Astrocyte (in vitro differentiated cells and primary cell): ENCODE measurements around the gene TLX3. TPM values are rescaled to one million over a fixed set of nuclear protein-coding genes. Genes with fewer than 3 reads are reported as not detected.

ENCODE experiments used
- DNase-seq: peaks from one replicate; pipeline ENCODE4 v3.0.0-alpha.2; 2010; ENCODE audit warnings: low read depth
- FAIRE-seq: peaks from 2 replicates; lab custom pipeline; 2011; peaks lifted over from hg19 to GRCh38; lab: Jason Lieb, UNC
- H2AFZ ChIP-seq: 2 replicates; pipeline ENCODE4 v1.6.0; 2012; ENCODE audit warnings: low read depth, low read length, inconsistent platforms
- H3K27ac ChIP-seq: 2 replicates; pipeline ENCODE4 v1.5.1; 2011; ENCODE audit warnings: low read depth, low read length, inconsistent platforms
- H3K27me3 ChIP-seq: 2 replicates; pipeline ENCODE4 v1.6.0; 2011; ENCODE audit warnings: low read length, inconsistent platforms; ENCODE audit not compliant: insufficient read depth
- H3K36me3 ChIP-seq: 2 replicates; pipeline ENCODE4 v1.5.1; 2011; ENCODE audit warnings: low read length, inconsistent platforms; ENCODE audit not compliant: insufficient read depth
- H3K4me1 ChIP-seq: 2 replicates; pipeline ENCODE4 v1.5.1; 2011; ENCODE audit warnings: low read length, inconsistent platforms; ENCODE audit not compliant: insufficient read depth
- H3K4me2 ChIP-seq: 2 replicates; pipeline ENCODE4 v1.6.0; 2012; ENCODE audit warnings: low read length, inconsistent platforms
- H3K4me3 ChIP-seq: 2 replicates; pipeline ENCODE4 v1.5.1; 2011; ENCODE audit warnings: low read depth, mild to moderate bottlenecking, low read length, inconsistent platforms; ENCODE audit not compliant: insufficient read depth
- H3K79me2 ChIP-seq: 2 replicates; pipeline ENCODE4 v1.6.0; 2012; ENCODE audit warnings: mild to moderate bottlenecking, low read length, inconsistent platforms; ENCODE audit not compliant: insufficient read depth
- H3K9ac ChIP-seq: 2 replicates; pipeline ENCODE4 v1.6.0; 2012; ENCODE audit warnings: mild to moderate bottlenecking, low read length, inconsistent platforms
- H3K9me3 ChIP-seq: 2 replicates; pipeline ENCODE4 v1.5.1; 2012; ENCODE audit warnings: low read depth, mild to moderate bottlenecking, low read length, inconsistent platforms; ENCODE audit not compliant: insufficient read depth
- H4K20me1 ChIP-seq: 2 replicates; pipeline ENCODE4 v1.6.0; 2012; ENCODE audit warnings: low read length, inconsistent platforms; ENCODE audit not compliant: insufficient read depth
- H3K27ac Mint-ChIP-seq: one replicate; pipeline ENCODE4 v1.8.0; 2021; ENCODE audit warnings: mild to moderate bottlenecking, mixed read lengths; ENCODE audit not compliant: unreplicated experiment
- H3K27me3 Mint-ChIP-seq: one replicate; pipeline ENCODE4 v1.8.0; 2021; ENCODE audit warnings: low read depth, mixed read lengths; ENCODE audit not compliant: unreplicated experiment
- H3K36me3 Mint-ChIP-seq: one replicate; pipeline ENCODE4 v1.8.0; 2021; ENCODE audit warnings: low read depth, mixed read lengths; ENCODE audit not compliant: unreplicated experiment
- H3K4me1 Mint-ChIP-seq: one replicate; pipeline ENCODE4 v1.8.0; 2021; ENCODE audit warnings: low read depth, mixed read lengths; ENCODE audit not compliant: unreplicated experiment
- H3K4me3 Mint-ChIP-seq: one replicate; pipeline ENCODE4 v1.8.0; 2021; ENCODE audit warnings: mild to moderate bottlenecking, moderate library complexity, mixed read lengths; ENCODE audit not compliant: unreplicated experiment
- H3K9me3 Mint-ChIP-seq: one replicate; pipeline ENCODE4 v1.8.0; 2021; ENCODE audit warnings: mild to moderate bottlenecking, mixed read lengths; ENCODE audit not compliant: unreplicated experiment
- CTCF ChIP-seq: IDR thresholded peaks from 2 replicates; pipeline ENCODE4 v1.5.1; 2011; ENCODE audit warnings: low read depth, mild to moderate bottlenecking, inconsistent platforms, low read length, moderate library complexity; ENCODE audit not compliant: insufficient read depth
- EZH2 ChIP-seq: IDR thresholded peaks from 2 replicates; pipeline ENCODE4 v1.6.1; 2012; ENCODE audit warnings: mild to moderate bottlenecking, low read length, inconsistent platforms; ENCODE audit not compliant: insufficient read depth
- total RNA-seq: library from RNA; stranded (reverse); gene quantifications from 2 replicates; pipeline ENCODE4 v1.2.1, GENCODE V29; 2021

Gene TLX3
- total RNA-seq, 1 donor from 2014 or later: not detected

- Mint-ChIP-seq H3K4me1 (peaks cover 15% of the 10 kb centered on the region), H3K9me3 (peaks cover 1% of the 10 kb centered on the region), H3K27ac (no peak overlapping the region), H3K27me3 (peaks cover 45% of the 10 kb centered on the region), H3K4me3 (no peak overlapping the region), H3K36me3 (peaks cover 9% of the 10 kb centered on the region)
- TF ChIP-seq EZH2: no peak
- no peak for TF ChIP-seq CTCF
- Histone ChIP-seq H4K20me1 (no peaks in the 10 kb centered on the region), H3K4me1 (peaks cover 11% of the 10 kb centered on the region), H3K4me3 (no peak overlapping the region), H3K9me3 (no peaks in the 10 kb centered on the region), H3K27me3 (no peaks in the 10 kb centered on the region), H3K79me2 (no peaks in the 10 kb centered on the region), H3K36me3 (no peaks in the 10 kb centered on the region), H3K9ac (no peak overlapping the region), H3K27ac (no peak overlapping the region), H3K4me2 (no peak overlapping the region), H2AFZ (no peak overlapping the region)
- DNase-seq (no peak), FAIRE-seq (no peak)
Measured at GRCh38 chr5:171299228-171299627, 9.8 kb upstream of the TLX3 start.

GRCh38 chr5:171299851-171300250 lies 9.2 kb upstream of the TLX3 start:
- H3K4me3 ChIP-seq: no peak overlapping the region
- H3K79me2 ChIP-seq: no peaks in the 10 kb centered on the region
- no peaks in the 10 kb centered on the region for H3K9me3 ChIP-seq
- Mint-ChIP-seq H3K27ac (no peak overlapping the region), H3K27me3 (peaks cover 52% of the 10 kb centered on the region), H3K9me3 (peaks cover 1% of the 10 kb centered on the region), H3K36me3 (peaks cover 7% of the 10 kb centered on the region), H3K4me1 (peaks cover 13% of the 10 kb centered on the region), H3K4me3 (no peak overlapping the region)
- H4K20me1 ChIP-seq: no peaks in the 10 kb centered on the region
- no peak overlapping the region for H2AFZ ChIP-seq
- H3K27ac ChIP-seq: no peak overlapping the region
- no peaks in the 10 kb centered on the region for H3K36me3 ChIP-seq
- no peak overlapping the region for H3K9ac ChIP-seq
- no peak for FAIRE-seq
- peaks cover 11% of the 10 kb centered on the region for H3K4me1 ChIP-seq
- DNase-seq: no peak
- H3K27me3 ChIP-seq: peaks cover 1% of the 10 kb centered on the region
- TF ChIP-seq CTCF: no peak
- no peak for TF ChIP-seq EZH2
- no peak overlapping the region for H3K4me2 ChIP-seq

GRCh38 chr5:171300358-171300757 lies 8.7 kb upstream of the TLX3 start:
- Mint-ChIP-seq H3K27ac (no peak overlapping the region), H3K4me3 (no peak overlapping the region), H3K27me3 (peaks cover 57% of the 10 kb centered on the region), H3K9me3 (peaks cover 1% of the 10 kb centered on the region), H3K36me3 (peaks cover 7% of the 10 kb centered on the region), H3K4me1 (peaks cover 8% of the 10 kb centered on the region)
- no peaks in the 10 kb centered on the region for H3K36me3 ChIP-seq
- no peak overlapping the region for H3K4me2 ChIP-seq
- H3K4me1 ChIP-seq: peaks cover 8% of the 10 kb centered on the region
- no peak overlapping the region for H2AFZ ChIP-seq
- H4K20me1 ChIP-seq: no peaks in the 10 kb centered on the region
- no peaks in the 10 kb centered on the region for H3K79me2 ChIP-seq
- H3K27ac ChIP-seq: no peak overlapping the region
- H3K9me3 ChIP-seq: no peaks in the 10 kb centered on the region
- FAIRE-seq: no peak
- H3K27me3 ChIP-seq: peaks cover 6% of the 10 kb centered on the region
- no peak overlapping the region for H3K4me3 ChIP-seq
- H3K9ac ChIP-seq: no peak overlapping the region
- TF ChIP-seq EZH2 (no peak), CTCF (no peak)
- DNase-seq: no peak
